A549 treated with AZD9567 at 1 μM for 4 hours (cell line): Measurements from ENCODE around the gene ELOVL1. TPM values are rescaled to one million over a fixed set of nuclear protein-coding genes. Genes with fewer than 3 reads are reported as not detected.

Source experiments
- total RNA-seq: library from RNA; stranded (reverse); fragments of 200-300 nt; extraction: Qiagen RNA extraction; gene quantifications from 5 replicates; pipeline ENCODE4 v1.2.3, GENCODE V29; 2022; ENCODE audit not compliant: insufficient read depth

ELOVL1 gene
- total RNA-seq = 131 to 167 TPM (median 132 TPM) in 5 replicates

GRCh38 chr1:43367904-43368645 is at the start of gene ELOVL1:
TSS of gene ELOVL1 (minus strand) at chr1:43368011. CDS start at chr1:43365609, 2,402 bp downstream.

GRCh38 chr1:43389326-43390313 is 21.8 kb upstream of the ELOVL1 start, which contains the start of the genes MED8 and SZT2:
TSS of gene MED8 (minus strand) at chr1:43389800. CDS start at chr1:43389764, 36 bp downstream.
TSS of gene SZT2 (plus strand) at chr1:43389899. CDS start at chr1:43389969, 70 bp downstream.

GRCh38 chr1:43358746-43359693 is 8.8 kb downstream of the ELOVL1 start, which contains the start of gene CDC20:
TSS of gene CDC20 (plus strand) at chr1:43358981. CDS start at chr1:43359216, 235 bp downstream.

GRCh38 chr1:43337588-43337987 is 30.2 kb downstream of the ELOVL1 start, which contains the start of gene MPL:
TSS of gene MPL (plus strand) at chr1:43337818. CDS start at chr1:43337849, 31 bp downstream.

Other genes with a start within 250 kb of the ELOVL1 start
- gene EBNA1BP2, start 195.7 kb downstream of the ELOVL1 start, total RNA-seq = 181 to 206 TPM (median 190 TPM) in 5 replicates
- gene CFAP57, start 195.7 kb downstream of the ELOVL1 start, total RNA-seq = 0.31 to 0.69 TPM (median 0.40 TPM) in 4 of 5 replicates, not detected in the other
- gene TMEM125, start 98.0 kb downstream of the ELOVL1 start, total RNA-seq = not detected in 5 replicates
- gene C1orf210, start 82.4 kb downstream of the ELOVL1 start, total RNA-seq = not detected in 5 replicates
- 0.09 TPM in 1 of 5 replicates, not detected in the others for gene TIE1, start 67.0 kb downstream of the ELOVL1 start, total RNA-seq
- 0.06 to 0.16 TPM (median 0.07 TPM) in 3 of 5 replicates, not detected in the others for gene MPL, start 30.2 kb downstream of the ELOVL1 start, total RNA-seq
- gene CDC20, start 9.0 kb downstream of the ELOVL1 start, total RNA-seq = 191 to 219 TPM (median 208 TPM) in 5 replicates
- gene MED8, start 21.8 kb upstream of the ELOVL1 start, total RNA-seq = 31.2 to 35.7 TPM (median 34.1 TPM) in 5 replicates
- gene SZT2, start 21.9 kb upstream of the ELOVL1 start, total RNA-seq = 7.3 to 9.3 TPM (median 8.8 TPM) in 5 replicates
- 11.1 to 15.4 TPM (median 14.3 TPM) in 5 replicates for gene HYI, start 85.9 kb upstream of the ELOVL1 start, total RNA-seq
- 82.2 to 112 TPM (median 91.4 TPM) in 5 replicates for gene PTPRF, start 162.9 kb upstream of the ELOVL1 start, total RNA-seq